ENCODE data around the gene NTM. TPM values are rescaled to one million over a fixed set of nuclear protein-coding genes. Genes with fewer than 3 reads are reported as not detected.

Gene NTM
- total RNA-seq, 2 donors from 2014 or later, result not detected

GRCh38 chr11:132288036-132288435, 917.6 kb downstream of the NTM start:
- peaks cover 51% of the 10 kb centered on the region for H3K27me3 Mint-ChIP-seq
- H3K27ac Mint-ChIP-seq, result no peak overlapping the region
- no peak overlapping the region for H3K4me3 Mint-ChIP-seq
- no peaks in the 10 kb centered on the region for H3K9me3 Mint-ChIP-seq
- no peaks in the 10 kb centered on the region for H3K36me3 Mint-ChIP-seq (ENCODE audit: low read depth)
- H3K4me1 Mint-ChIP-seq, result no peaks in the 10 kb centered on the region
- ATAC-seq (replicated peaks), result no peak

GRCh38 chr11:132289590-132290256, 919.3 kb downstream of the NTM start:
- Mint-ChIP-seq H3K27ac (no peak overlapping the region), H3K4me1 (no peaks in the 10 kb centered on the region), H3K27me3 (peaks cover 52% of the 10 kb centered on the region), H3K4me3 (no peak overlapping the region), H3K9me3 (no peaks in the 10 kb centered on the region), H3K36me3 (ENCODE audit: low read depth) (no peaks in the 10 kb centered on the region)
- no peak for ATAC-seq (replicated peaks)

GRCh38 chr11:132293586-132293985, 923.2 kb downstream of the NTM start:
- H3K9me3 Mint-ChIP-seq, result no peaks in the 10 kb centered on the region

GRCh38 chr11:132296946-132297610, 926.7 kb downstream of the NTM start:
- H3K9me3 Mint-ChIP-seq, result no peaks in the 10 kb centered on the region
- no peak overlapping the region for H3K27ac Mint-ChIP-seq
- H3K4me1 Mint-ChIP-seq, result no peaks in the 10 kb centered on the region
- no peak overlapping the region for H3K4me3 Mint-ChIP-seq
- peaks cover 13% of the 10 kb centered on the region for H3K27me3 Mint-ChIP-seq
- ATAC-seq (replicated peaks), result no peak
- H3K36me3 Mint-ChIP-seq (ENCODE audit: low read depth), result no peaks in the 10 kb centered on the region

More at GRCh38 chr11:132293586-132293985, 923.2 kb downstream of the NTM start:
- ATAC-seq (replicated peaks), result no peak
- Mint-ChIP-seq H3K27ac (no peak overlapping the region), H3K4me1 (no peaks in the 10 kb centered on the region), H3K27me3 (peaks cover 35% of the 10 kb centered on the region), H3K36me3 (ENCODE audit: low read depth) (no peaks in the 10 kb centered on the region), H3K4me3 (no peak overlapping the region)

- no peaks in the 10 kb centered on the region for H3K36me3 Mint-ChIP-seq (ENCODE audit: low read depth)
Observed at GRCh38 chr11:132298357-132298756, 927.9 kb downstream of the NTM start.

GRCh38 chr11:132300283-132300682, 929.9 kb downstream of the NTM start:
- Mint-ChIP-seq H3K27me3 (no peaks in the 10 kb centered on the region), H3K4me1 (no peaks in the 10 kb centered on the region), H3K9me3 (no peaks in the 10 kb centered on the region), H3K4me3 (no peak overlapping the region), H3K36me3 (ENCODE audit: low read depth) (no peaks in the 10 kb centered on the region), H3K27ac (no peak overlapping the region)
- ATAC-seq (replicated peaks), result no peak

More at GRCh38 chr11:132298357-132298756, 927.9 kb downstream of the NTM start:
- Mint-ChIP-seq H3K27ac (no peak overlapping the region), H3K9me3 (no peaks in the 10 kb centered on the region), H3K27me3 (peaks cover under 1% of the 10 kb centered on the region), H3K4me3 (no peak overlapping the region), H3K4me1 (no peaks in the 10 kb centered on the region)
- ATAC-seq (replicated peaks), result no peak

- H3K27ac Mint-ChIP-seq, result no peak overlapping the region
- H3K27me3 Mint-ChIP-seq, result no peaks in the 10 kb centered on the region
- H3K4me3 Mint-ChIP-seq, result no peak overlapping the region
- H3K4me1 Mint-ChIP-seq, result no peaks in the 10 kb centered on the region
- no peaks in the 10 kb centered on the region for H3K9me3 Mint-ChIP-seq
- ATAC-seq (replicated peaks), result no peak
- H3K36me3 Mint-ChIP-seq (ENCODE audit: low read depth), result no peaks in the 10 kb centered on the region
Observed at GRCh38 chr11:132301465-132301864, 931.0 kb downstream of the NTM start.

- Mint-ChIP-seq H3K9me3 (no peaks in the 10 kb centered on the region), H3K36me3 (ENCODE audit: low read depth) (no peaks in the 10 kb centered on the region), H3K27me3 (no peaks in the 10 kb centered on the region), H3K27ac (no peak overlapping the region), H3K4me1 (no peaks in the 10 kb centered on the region), H3K4me3 (no peak overlapping the region)
- no peak for ATAC-seq (replicated peaks)
Observed at GRCh38 chr11:132301900-132302299, 931.5 kb downstream of the NTM start.

GRCh38 chr11:132307309-132308020, 937.0 kb downstream of the NTM start:
- Mint-ChIP-seq H3K27ac (no peak overlapping the region), H3K27me3 (no peaks in the 10 kb centered on the region), H3K9me3 (no peaks in the 10 kb centered on the region), H3K4me1 (no peaks in the 10 kb centered on the region), H3K4me3 (no peak overlapping the region), H3K36me3 (ENCODE audit: low read depth) (no peaks in the 10 kb centered on the region)
- ATAC-seq (replicated peaks), result no peak

GRCh38 chr11:132310390-132311375, 940.3 kb downstream of the NTM start:
- H3K36me3 Mint-ChIP-seq (ENCODE audit: low read depth), result no peaks in the 10 kb centered on the region
- no peak overlapping the region for H3K4me3 Mint-ChIP-seq
- H3K4me1 Mint-ChIP-seq, result no peaks in the 10 kb centered on the region
- no peaks in the 10 kb centered on the region for H3K27me3 Mint-ChIP-seq
- no peaks in the 10 kb centered on the region for H3K9me3 Mint-ChIP-seq
- H3K27ac Mint-ChIP-seq, result no peak overlapping the region
- ATAC-seq (replicated peaks), result no peak

- no peak overlapping the region for H3K27ac Mint-ChIP-seq
- no peaks in the 10 kb centered on the region for H3K4me1 Mint-ChIP-seq
- no peak for ATAC-seq (replicated peaks)
- H3K36me3 Mint-ChIP-seq (ENCODE audit: low read depth), result no peaks in the 10 kb centered on the region
- no peak overlapping the region for H3K4me3 Mint-ChIP-seq
- no peaks in the 10 kb centered on the region for H3K9me3 Mint-ChIP-seq
- H3K27me3 Mint-ChIP-seq, result peaks cover 6% of the 10 kb centered on the region
Observed at GRCh38 chr11:132311703-132312102, 941.3 kb downstream of the NTM start.

- Mint-ChIP-seq H3K36me3 (ENCODE audit: low read depth) (no peaks in the 10 kb centered on the region), H3K4me3 (no peak overlapping the region), H3K27ac (no peak overlapping the region), H3K27me3 (peaks cover 6% of the 10 kb centered on the region), H3K4me1 (no peaks in the 10 kb centered on the region), H3K9me3 (no peaks in the 10 kb centered on the region)
- ATAC-seq (replicated peaks), result peak; percentile 24
Observed at GRCh38 chr11:132312161-132312560, 941.7 kb downstream of the NTM start.

- no peaks in the 10 kb centered on the region for H3K36me3 Mint-ChIP-seq (ENCODE audit: low read depth)
- H3K27ac Mint-ChIP-seq, result no peak overlapping the region
Observed at GRCh38 chr11:132312701-132313111, 942.3 kb downstream of the NTM start.

GRCh38 chr11:132314911-132315455, 944.6 kb downstream of the NTM start:
- peaks cover 10% of the 10 kb centered on the region for H3K4me1 Mint-ChIP-seq
- ATAC-seq (replicated peaks), result no peak
- H3K36me3 Mint-ChIP-seq (ENCODE audit: low read depth), result no peaks in the 10 kb centered on the region
- peaks cover 24% of the 10 kb centered on the region for H3K27me3 Mint-ChIP-seq
- H3K9me3 Mint-ChIP-seq, result no peaks in the 10 kb centered on the region
- no peak overlapping the region for H3K27ac Mint-ChIP-seq
- no peak overlapping the region for H3K4me3 Mint-ChIP-seq

More at GRCh38 chr11:132312701-132313111, 942.3 kb downstream of the NTM start:
- Mint-ChIP-seq H3K4me1 (no peaks in the 10 kb centered on the region), H3K9me3 (no peaks in the 10 kb centered on the region), H3K4me3 (no peak overlapping the region), H3K27me3 (peaks cover 11% of the 10 kb centered on the region)
- peak; percentile 45 for ATAC-seq (replicated peaks)
